Panc1 (cell line): Measurements from ENCODE around the gene GMPR. TPM values are rescaled to one million over a fixed set of nuclear protein-coding genes. Genes with fewer than 3 reads are reported as not detected.

Experiments used
- ATAC-seq: fragments of 200-7000 bp; cut with Tn5 transposase; 2 replicates; pipeline ENCODE4 v1.9.1; 2020; ENCODE audit warnings: mild to moderate bottlenecking, moderate library complexity
- BruUV-seq: library from RNA; stranded (reverse); fragments of 400-500 nt; replicated peaks from 2 replicates; lab custom pipeline; 2021; lab: Mats Ljungman, UMichigan
- CTCF ChIA-PET: fragments of 300-600 bp; sonication (Branson Sonifier 250); formaldehyde crosslinking; loops from one replicate; lab custom pipeline; 2022; ENCODE audit warnings: antibody characterized with exemption; lab: Charles Lee
- POLR2A ChIA-PET: fragments of 300-600 bp; sonication (Branson Sonifier 250); formaldehyde crosslinking; loops from one replicate; lab custom pipeline; 2022; ENCODE audit warnings: antibody characterized with exemption; lab: Charles Lee
- DNase-seq: peaks from one replicate; pipeline ENCODE4 v3.0.0-alpha.2; 2010; ENCODE audit warnings: low read depth, low spot score
- H3K27ac ChIP-seq: 2 replicates; pipeline ENCODE4 v1.5.1; 2011; ENCODE audit warnings: mild to moderate bottlenecking, low read length, inconsistent platforms
- H3K27me3 ChIP-seq: fragments of 200-500 bp; sonication (Bioruptor generic); 2 replicates; pipeline ENCODE4 v1.6.0; 2014; ENCODE audit warnings: low read length, inconsistent platforms; ENCODE audit not compliant: control insufficient read depth, insufficient read depth
- H3K36me3 ChIP-seq: fragments of 200-500 bp; sonication (Bioruptor generic); 2 replicates; pipeline ENCODE4 v1.5.1; 2014; ENCODE audit warnings: inconsistent platforms, mild to moderate bottlenecking, low read length, moderate library complexity; ENCODE audit not compliant: control insufficient read depth, insufficient read depth
- H3K4me1 ChIP-seq: 2 replicates; pipeline ENCODE4 v1.5.1; 2011; ENCODE audit warnings: inconsistent platforms, mild to moderate bottlenecking, low read length, moderate library complexity; ENCODE audit not compliant: control insufficient read depth, insufficient read depth
- H3K4me3 ChIP-seq, 2 experiments: 2 replicates each; pipeline ENCODE4 v1.5.1; 2011 to 2012; ENCODE audit warnings: low read depth in 2 of 2, low read length in 2 of 2, mild to moderate bottlenecking in 2 of 2, inconsistent platforms in 1 of 2, moderate library complexity in 1 of 2
- H3K9me3 ChIP-seq: fragments of 200-500 bp; sonication (Bioruptor generic); 2 replicates; pipeline ENCODE4 v1.5.1; 2014; ENCODE audit warnings: low read depth, mild to moderate bottlenecking, inconsistent platforms, low read length, moderate library complexity; ENCODE audit not compliant: control insufficient read depth, insufficient read depth
- CTCF ChIP-seq: fragments of 450-650 bp; IDR thresholded peaks from 2 replicates; pipeline ENCODE4 v1.5.1; 2017; ENCODE audit warnings: mild to moderate bottlenecking
- POLR2AphosphoS5 ChIP-seq: IDR thresholded peaks from 2 replicates; pipeline ENCODE4 v1.6.1; 2012; ENCODE audit warnings: mild to moderate bottlenecking, low read depth, low read length, moderate library complexity
- REST ChIP-seq, 2 experiments: IDR thresholded peaks; 2 replicates each; pipeline ENCODE4 v1.6.1; 2011 to 2012; ENCODE audit warnings: low read depth in 2 of 2, control low read depth in 1 of 2, low read length in 1 of 2, mild to moderate bottlenecking in 1 of 2, moderate library complexity in 1 of 2; ENCODE audit not compliant: insufficient read depth in 1 of 2
- SIN3A ChIP-seq: IDR thresholded peaks from 2 replicates; pipeline ENCODE4 v1.6.1; 2012; ENCODE audit warnings: low read depth, mild to moderate bottlenecking, low read length, moderate library complexity, borderline replicate concordance; ENCODE audit not compliant: insufficient read depth
- TCF7L2 ChIP-seq: IDR thresholded peaks from 2 replicates; pipeline ENCODE4 v1.6.1; 2011; ENCODE audit warnings: mild to moderate bottlenecking, low read depth, low read length, inconsistent platforms
- in situ Hi-C: cut with HindIII; loops from 2 replicates; pipeline ENCODE4 v1.10.0; 2016; ENCODE audit warnings: low sequenced_read_pairs, low pct_unique_long_range_greater_than_20kb
- intact Hi-C: fragments of 100-400 bp; cut with micrococcal nuclease; formaldehyde crosslinking; loops from one replicate; pipeline ENCODE4 v1.10.0; 2022; ENCODE audit not compliant: unreplicated experiment
- total RNA-seq: library from RNA; stranded (reverse); gene quantifications from one replicate; pipeline ENCODE4 v1.2.1, GENCODE V29; 2021; ENCODE audit not compliant: unreplicated experiment

Gene GMPR
- total RNA-seq, 1 experiment from 2014 or later, result 3.5 TPM

GRCh38 chr6:16322666-16323312 is 84.4 kb downstream of the GMPR start:
- no peak for DNase-seq
- Histone ChIP-seq H3K9me3 (no peaks in the 10 kb centered on the region), H3K4me3 (no peak overlapping the region), H3K4me1 (peaks cover 4% of the 10 kb centered on the region), H3K36me3 (no peaks in the 10 kb centered on the region), H3K27me3 (no peaks in the 10 kb centered on the region), H3K27ac (no peak overlapping the region)
- TF ChIP-seq REST (IDR thresholded peaks at IDR 0.05; ENCODE audit: insufficient read depth in 1 of 2, low read depth in 2 of 2, low read length in 1 of 2), result no peak
- no peak for TF ChIP-seq SIN3A
- TF ChIP-seq CTCF, result no peak
- no peak for TF ChIP-seq TCF7L2
- no peak for TF ChIP-seq POLR2AphosphoS5
- POLR2A ChIA-PET, result interaction anchor here (0.7 kb wide), 1 partner anchor 96 kb away, joined by 3 read pairs; no protein-coding TSS in a partner anchor
- no peak for ATAC-seq
- CTCF ChIA-PET, result no interaction called here
- BruUV-seq, result no TSS peak
- intact Hi-C loops, result no loop called here
- in situ Hi-C loops, result no loop called here

- H3K27me3 ChIP-seq, result no peaks in the 10 kb centered on the region
- H3K9me3 ChIP-seq, result no peaks in the 10 kb centered on the region
- ATAC-seq (no peak), DNase-seq (no peak)
- no TSS peak for BruUV-seq
- intact Hi-C loops, result no loop called here
- in situ Hi-C loops, result no loop called here
- H3K4me1 ChIP-seq, result peaks cover 4% of the 10 kb centered on the region
- TF ChIP-seq TCF7L2, result no peak
- TF ChIP-seq REST (IDR thresholded peaks at IDR 0.05; ENCODE audit: insufficient read depth in 1 of 2, low read depth in 2 of 2, low read length in 1 of 2), result no peak
- no peak for TF ChIP-seq CTCF
- TF ChIP-seq SIN3A, result no peak
- no peak for TF ChIP-seq POLR2AphosphoS5
- ChIA-PET CTCF (interaction anchor here (0.7 kb wide), 1 partner anchor 419 kb away, joined by 4 read pairs; no protein-coding TSS in a partner anchor), POLR2A (interaction anchor here (0.6 kb wide), 1 partner anchor 68 kb away, joined by 5 read pairs; no protein-coding TSS in a partner anchor)
- H3K4me3 ChIP-seq, result no peak overlapping the region
- no peak overlapping the region for H3K27ac ChIP-seq
- no peaks in the 10 kb centered on the region for H3K36me3 ChIP-seq
Observed at GRCh38 chr6:16324184-16324583, 85.8 kb downstream of the GMPR start.
